Ureter (tissue), 1 donor: ENCODE measurements around the gene TRIM25. TPM values are rescaled to one million over a fixed set of nuclear protein-coding genes. Genes with fewer than 3 reads are reported as not detected.

Experiments
- DNase-seq: peaks from one replicate; pipeline ENCODE4 v3.0.0-alpha.2; 2020; ENCODE audit warnings: low spot score
- total RNA-seq: library from RNA; stranded (reverse); gene quantifications from one replicate; pipeline ENCODE4 v1.2.4, GENCODE V29; 2023
- donor health status: DM: yes; HTN: yes; CAD: no.

TRIM25 gene
- total RNA-seq, 1 donor from 2014 or later: 118 TPM

GRCh38 chr17:56926270-56926669 is 12.4 kb upstream of the TRIM25 start:
- no peak for DNase-seq

- DNase-seq: no peak
These were observed 11.2 kb upstream of the TRIM25 start for GRCh38 chr17:56925088-56925487.

- DNase-seq: no peak
These were observed 5.9 kb upstream of the TRIM25 start for GRCh38 chr17:56919717-56920116.

GRCh38 chr17:56918916-56919315 is 5.1 kb upstream of the TRIM25 start:
- no peak for DNase-seq

- no peak for DNase-seq
These were observed 3.9 kb upstream of the TRIM25 start for GRCh38 chr17:56917559-56918296.

GRCh38 chr17:56914581-56915273 is 878 bp upstream of the TRIM25 start:
- DNase-seq: no peak

GRCh38 chr17:56913353-56913866 is 439 bp downstream of the TRIM25 start:
- no peak for DNase-seq

- no peak for DNase-seq
These were observed 893 bp downstream of the TRIM25 start for GRCh38 chr17:56913000-56913311.

GRCh38 chr17:56912105-56912999 is 1.5 kb downstream of the TRIM25 start:
- peak; percentile 65 for DNase-seq

GRCh38 chr17:56910509-56911235 is 3.2 kb downstream of the TRIM25 start:
- no peak for DNase-seq

GRCh38 chr17:56909742-56910508 is 3.9 kb downstream of the TRIM25 start:
- no peak for DNase-seq

GRCh38 chr17:56908001-56908542 is 5.8 kb downstream of the TRIM25 start:
- DNase-seq: no peak

GRCh38 chr17:56903560-56903959 is 10.3 kb downstream of the TRIM25 start:
- peak; percentile 10 for DNase-seq

- DNase-seq: peak; percentile 19
These were observed 11.5 kb downstream of the TRIM25 start for GRCh38 chr17:56902348-56902747.

- DNase-seq: peak; percentile 8
These were observed 14.4 kb downstream of the TRIM25 start for GRCh38 chr17:56899403-56899802.

GRCh38 chr17:56898874-56899273 is 15.0 kb downstream of the TRIM25 start:
- DNase-seq: peak; percentile 31

- peak; percentile 34 for DNase-seq
These were observed 16.0 kb downstream of the TRIM25 start for GRCh38 chr17:56897646-56898424.

- DNase-seq: no peak
These were observed 16.9 kb downstream of the TRIM25 start for GRCh38 chr17:56896968-56897359.

GRCh38 chr17:56896217-56896967 is 17.5 kb downstream of the TRIM25 start:
- DNase-seq: no peak
